HL-60 (cell line): ENCODE measurements around the gene ORC4.

Experiments
- POLR2AphosphoS5 ChIP-seq: IDR thresholded peaks from 2 replicates; pipeline ENCODE4 v1.6.1; 2012; ENCODE audit warnings: low read depth
- TF ChIP-seq, protein P1 (sequence below): IDR thresholded peaks from 2 replicates; pipeline ENCODE4 v1.6.1; 2012; ENCODE audit warnings: low read depth; ENCODE audit not compliant: insufficient replicate concordance
- TF ChIP-seq, protein P2 (sequence below): IDR thresholded peaks from one replicate; pipeline ENCODE4 v1.5.1; 2011; ENCODE audit warnings: low read length, control low read depth, inconsistent platforms; ENCODE audit not compliant: insufficient read depth

DNA sequence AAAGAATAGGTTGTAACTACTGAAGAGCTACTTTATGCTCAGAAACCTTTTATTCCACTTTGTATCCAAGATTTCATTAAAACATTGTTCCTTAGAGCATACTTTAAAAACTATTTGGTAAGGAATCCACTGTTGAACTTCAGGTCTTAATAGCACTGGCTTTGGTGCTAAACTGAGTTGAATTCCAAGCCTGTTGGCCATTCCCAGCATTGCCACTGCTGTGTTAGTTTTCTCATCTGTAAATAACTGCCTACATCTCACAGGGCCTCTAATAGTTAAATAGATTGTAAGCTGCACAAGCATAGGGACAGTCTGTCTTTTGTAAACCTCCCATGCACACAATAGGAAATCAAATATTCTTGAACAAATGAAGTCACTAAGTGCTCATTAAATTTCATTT is 86.6 kb downstream of the ORC4 start:
- TF ChIP-seq, protein P1, sequence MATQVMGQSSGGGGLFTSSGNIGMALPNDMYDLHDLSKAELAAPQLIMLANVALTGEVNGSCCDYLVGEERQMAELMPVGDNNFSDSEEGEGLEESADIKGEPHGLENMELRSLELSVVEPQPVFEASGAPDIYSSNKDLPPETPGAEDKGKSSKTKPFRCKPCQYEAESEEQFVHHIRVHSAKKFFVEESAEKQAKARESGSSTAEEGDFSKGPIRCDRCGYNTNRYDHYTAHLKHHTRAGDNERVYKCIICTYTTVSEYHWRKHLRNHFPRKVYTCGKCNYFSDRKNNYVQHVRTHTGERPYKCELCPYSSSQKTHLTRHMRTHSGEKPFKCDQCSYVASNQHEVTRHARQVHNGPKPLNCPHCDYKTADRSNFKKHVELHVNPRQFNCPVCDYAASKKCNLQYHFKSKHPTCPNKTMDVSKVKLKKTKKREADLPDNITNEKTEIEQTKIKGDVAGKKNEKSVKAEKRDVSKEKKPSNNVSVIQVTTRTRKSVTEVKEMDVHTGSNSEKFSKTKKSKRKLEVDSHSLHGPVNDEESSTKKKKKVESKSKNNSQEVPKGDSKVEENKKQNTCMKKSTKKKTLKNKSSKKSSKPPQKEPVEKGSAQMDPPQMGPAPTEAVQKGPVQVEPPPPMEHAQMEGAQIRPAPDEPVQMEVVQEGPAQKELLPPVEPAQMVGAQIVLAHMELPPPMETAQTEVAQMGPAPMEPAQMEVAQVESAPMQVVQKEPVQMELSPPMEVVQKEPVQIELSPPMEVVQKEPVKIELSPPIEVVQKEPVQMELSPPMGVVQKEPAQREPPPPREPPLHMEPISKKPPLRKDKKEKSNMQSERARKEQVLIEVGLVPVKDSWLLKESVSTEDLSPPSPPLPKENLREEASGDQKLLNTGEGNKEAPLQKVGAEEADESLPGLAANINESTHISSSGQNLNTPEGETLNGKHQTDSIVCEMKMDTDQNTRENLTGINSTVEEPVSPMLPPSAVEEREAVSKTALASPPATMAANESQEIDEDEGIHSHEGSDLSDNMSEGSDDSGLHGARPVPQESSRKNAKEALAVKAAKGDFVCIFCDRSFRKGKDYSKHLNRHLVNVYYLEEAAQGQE, result no peak
- TF ChIP-seq, protein P2, sequence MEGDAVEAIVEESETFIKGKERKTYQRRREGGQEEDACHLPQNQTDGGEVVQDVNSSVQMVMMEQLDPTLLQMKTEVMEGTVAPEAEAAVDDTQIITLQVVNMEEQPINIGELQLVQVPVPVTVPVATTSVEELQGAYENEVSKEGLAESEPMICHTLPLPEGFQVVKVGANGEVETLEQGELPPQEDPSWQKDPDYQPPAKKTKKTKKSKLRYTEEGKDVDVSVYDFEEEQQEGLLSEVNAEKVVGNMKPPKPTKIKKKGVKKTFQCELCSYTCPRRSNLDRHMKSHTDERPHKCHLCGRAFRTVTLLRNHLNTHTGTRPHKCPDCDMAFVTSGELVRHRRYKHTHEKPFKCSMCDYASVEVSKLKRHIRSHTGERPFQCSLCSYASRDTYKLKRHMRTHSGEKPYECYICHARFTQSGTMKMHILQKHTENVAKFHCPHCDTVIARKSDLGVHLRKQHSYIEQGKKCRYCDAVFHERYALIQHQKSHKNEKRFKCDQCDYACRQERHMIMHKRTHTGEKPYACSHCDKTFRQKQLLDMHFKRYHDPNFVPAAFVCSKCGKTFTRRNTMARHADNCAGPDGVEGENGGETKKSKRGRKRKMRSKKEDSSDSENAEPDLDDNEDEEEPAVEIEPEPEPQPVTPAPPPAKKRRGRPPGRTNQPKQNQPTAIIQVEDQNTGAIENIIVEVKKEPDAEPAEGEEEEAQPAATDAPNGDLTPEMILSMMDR, result no peak
- TF ChIP-seq POLR2AphosphoS5, result no peak
